ENCODE data around the gene MYO10. TPM values are rescaled to one million over a fixed set of nuclear protein-coding genes. Genes with fewer than 3 reads are reported as not detected.

Gene MYO10
- total and polyA plus RNA-seq, 8 donors: 32.6 to 71.5 (median 65.0) TPM

DNA sequence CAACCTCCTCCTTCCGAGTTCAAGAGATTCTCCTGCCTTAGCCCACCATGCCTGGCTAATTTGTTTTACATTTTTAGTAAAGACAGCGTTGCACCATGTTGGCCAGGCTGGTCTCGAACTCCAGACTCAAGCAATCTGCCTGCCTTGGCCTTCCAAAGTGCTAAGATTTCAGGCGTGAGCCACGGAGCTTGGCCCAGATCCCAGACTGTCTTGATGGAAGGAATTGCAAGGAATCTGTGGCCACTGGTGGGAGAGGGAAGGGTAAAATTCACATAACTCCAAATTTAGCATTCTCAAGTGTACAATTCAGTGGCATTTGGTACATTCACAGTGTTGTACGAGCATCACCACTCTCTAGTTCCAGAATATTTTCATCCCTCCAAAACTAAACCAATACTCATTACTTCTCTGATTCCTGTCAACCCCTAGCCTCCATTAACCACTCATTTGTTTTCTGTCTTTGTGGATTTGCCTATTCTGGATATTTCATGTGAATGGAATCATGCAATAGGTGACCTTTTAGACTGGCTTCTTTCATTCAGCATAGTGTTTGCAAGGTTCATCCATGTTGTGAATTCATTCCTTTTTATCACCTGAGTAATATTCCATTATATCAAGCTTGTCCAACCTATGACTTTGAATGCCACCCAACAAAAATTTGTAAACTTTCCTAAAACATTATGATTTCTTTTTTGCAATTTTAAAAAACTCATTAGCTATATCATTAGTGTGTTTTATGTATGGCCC lies 8.9 kb upstream of the MYO10 start:
- ATAC-seq (no peak), DNase-seq (no peak)
- no peaks in the 10 kb centered on the region for H3K4me1 ChIP-seq
- H3K36me3 ChIP-seq: no peaks in the 10 kb centered on the region
- no peak overlapping the region for H3K27ac ChIP-seq
- H3K27me3 ChIP-seq: no peaks in the 10 kb centered on the region
- peaks cover 0 to 20% of the 10 kb centered on the region in 2 donors for H3K9me3 ChIP-seq
- intact Hi-C loops (cut with DNase I): no loop called here
- TF ChIP-seq CTCF (IDR thresholded peaks at IDR 0.05): no peak
- no peak overlapping the region for H3K4me3 ChIP-seq

DNA sequence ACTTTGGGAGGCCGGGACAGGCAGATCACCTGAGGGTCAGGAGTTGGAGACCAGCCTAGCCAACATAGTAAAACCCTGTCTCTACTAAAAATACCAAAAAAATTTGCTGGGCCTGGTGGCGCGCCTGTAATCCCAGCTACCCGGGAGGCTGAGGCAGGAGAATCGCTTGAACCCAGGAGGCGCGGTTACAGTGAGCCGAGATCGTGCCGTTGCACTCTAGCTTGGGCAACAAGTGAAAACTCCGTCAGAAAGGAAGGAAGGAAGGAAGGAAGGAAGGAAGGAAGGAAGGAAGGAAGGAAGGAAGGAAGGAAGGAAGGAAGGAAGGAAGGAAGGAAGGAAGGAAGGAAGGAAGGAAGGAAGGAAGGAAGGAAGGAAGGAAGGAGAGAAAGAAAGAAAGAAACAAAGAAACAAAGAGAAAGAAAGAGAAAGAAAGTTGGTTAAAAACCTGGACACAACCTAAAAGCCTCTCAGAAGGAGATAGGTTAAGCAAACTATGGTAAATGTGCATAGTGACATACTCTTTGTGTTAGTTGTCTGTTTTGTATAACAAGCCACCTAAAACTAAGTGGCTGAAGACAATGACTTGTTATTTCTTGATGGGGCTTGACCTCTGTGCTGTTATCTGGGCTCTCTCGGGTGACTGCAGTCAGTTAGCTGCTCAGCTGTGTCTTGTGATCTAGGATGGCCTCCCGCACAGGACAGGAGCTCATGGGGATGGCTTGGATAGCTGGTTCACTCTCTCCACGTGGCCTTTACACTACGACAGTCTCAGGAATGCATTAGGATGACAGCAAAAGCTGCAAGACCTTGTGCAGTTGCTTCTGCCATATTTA lies 8.0 kb upstream of the MYO10 start:
- Histone ChIP-seq H3K4me3 (no peak overlapping the region), H3K27ac (no peak overlapping the region), H3K9me3 (peaks cover 0 to 20% of the 10 kb centered on the region in 2 donors), H3K36me3 (no peaks in the 10 kb centered on the region), H3K4me1 (no peaks in the 10 kb centered on the region), H3K27me3 (no peaks in the 10 kb centered on the region)
- TF ChIP-seq CTCF (IDR thresholded peaks at IDR 0.05): no peak
- DNase-seq (no peak), ATAC-seq (no peak)
- intact Hi-C loops (cut with DNase I): no loop called here

DNA sequence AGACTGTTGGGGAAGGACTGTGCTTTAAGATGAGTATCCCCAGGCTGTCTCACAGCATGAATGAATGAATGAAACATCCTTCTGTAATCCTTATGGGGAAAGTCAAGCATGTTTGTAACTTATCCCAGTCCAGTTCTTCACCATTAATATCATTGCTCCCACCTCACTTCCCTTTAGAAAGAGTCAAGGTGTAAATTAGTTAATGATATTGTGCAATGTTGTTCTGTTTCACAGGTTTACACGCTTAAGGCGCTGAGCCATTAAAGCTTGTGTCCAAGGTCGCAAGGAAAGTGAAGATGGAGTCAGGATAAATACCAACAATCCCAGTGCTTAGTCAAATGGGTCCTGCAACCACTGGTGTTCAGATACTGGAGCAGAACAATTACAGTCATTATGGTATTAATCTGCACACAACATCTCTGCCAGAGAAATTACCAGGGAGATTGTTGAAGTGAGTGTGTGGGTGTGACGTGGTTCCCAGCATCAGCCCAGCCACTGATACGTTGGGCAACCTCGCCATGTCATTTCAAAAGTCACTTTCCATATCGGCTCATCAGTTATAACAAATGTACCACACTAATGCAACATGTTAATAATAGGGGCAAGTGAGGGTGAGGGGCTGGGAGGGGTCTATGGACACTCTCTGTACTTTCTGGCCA lies 1.5 kb upstream of the MYO10 start:
- ATAC-seq (no peak), DNase-seq (no peak)
- intact Hi-C loops (cut with DNase I): loop anchor here in 1 of 2 donors (10.0 kb wide), 1 partner anchor 143 kb away; no protein-coding TSS in a partner anchor
- Histone ChIP-seq H3K4me1 (peaks cover 5 to 38% of the 10 kb centered on the region in 2 donors), H3K36me3 (no peaks in the 10 kb centered on the region), H3K27me3 (peaks cover 0 to 44% of the 10 kb centered on the region in 2 donors), H3K4me3 (no peak overlapping the region), H3K9me3 (no peaks in the 10 kb centered on the region), H3K27ac (peak overlapping the region in 1 of 2 donors; percentile 89)
- no peak for TF ChIP-seq CTCF (IDR thresholded peaks at IDR 0.05)

- peaks cover 11 to 44% of the 10 kb centered on the region in 2 donors for H3K4me1 ChIP-seq
- intact Hi-C loops (cut with DNase I): loop anchor here in 1 of 2 donors (10.0 kb wide), 1 partner anchor 142 kb away; no protein-coding TSS in a partner anchor
- H3K36me3 ChIP-seq: no peaks in the 10 kb centered on the region
- H3K4me3 ChIP-seq: peak overlapping the region; percentile 57 to 68
- DNase-seq (peak in 1 of 4 donors; percentile 24), ATAC-seq (peak; percentile 36)
- no peak for TF ChIP-seq CTCF (IDR thresholded peaks at IDR 0.05)
- H3K9me3 ChIP-seq: no peaks in the 10 kb centered on the region
- peaks cover 0 to 44% of the 10 kb centered on the region in 2 donors for H3K27me3 ChIP-seq
- peak overlapping the region; percentile 85 to 89 for H3K27ac ChIP-seq
These were observed 926 bp upstream of the MYO10 start for GRCh38 chr5:16936989-16937438.

All from left lung (tissue), 10 donors.